GM21526 (cell line): ENCODE measurements around the gene SMIM35.

Experiments used
- ATAC-seq: cut with Tn5 transposase; IDR thresholded peaks from one replicate; pipeline ENCODE4 v1.9.1; 2021; ENCODE audit warnings: moderate library complexity; ENCODE audit not compliant: unreplicated experiment, low FRiP score

Gene SMIM35

GRCh38 chr11:117970400-117971024 is 116.3 kb downstream of the SMIM35 start:
- no peak for ATAC-seq

GRCh38 chr11:117969160-117969991 is 117.4 kb downstream of the SMIM35 start:
- ATAC-seq, result no peak

DNA sequence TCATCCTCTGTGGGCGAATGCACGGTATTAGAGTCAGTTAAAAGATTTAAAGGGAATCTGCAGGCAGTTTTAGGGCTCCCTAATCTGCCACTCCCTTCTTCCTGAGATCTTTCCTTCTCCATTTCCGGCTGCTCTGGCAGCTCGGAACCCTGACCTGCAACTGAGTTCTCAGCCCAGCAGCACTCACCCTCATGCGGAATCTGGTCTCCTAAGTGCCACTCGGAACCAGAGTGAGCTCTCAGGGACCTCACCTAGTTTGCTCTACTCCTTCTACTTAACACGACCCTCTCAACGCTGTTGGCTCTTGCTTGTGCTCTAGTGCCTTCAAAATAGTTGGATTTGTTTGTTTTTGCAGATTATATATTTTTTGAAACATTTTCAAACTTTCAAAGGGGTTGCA is 119.9 kb downstream of the SMIM35 start:
- ATAC-seq, result no peak

GRCh38 chr11:117962826-117963225 is 123.9 kb downstream of the SMIM35 start:
- no peak for ATAC-seq

- ATAC-seq, result no peak
Measured at GRCh38 chr11:117961896-117962295, 124.9 kb downstream of the SMIM35 start.

DNA sequence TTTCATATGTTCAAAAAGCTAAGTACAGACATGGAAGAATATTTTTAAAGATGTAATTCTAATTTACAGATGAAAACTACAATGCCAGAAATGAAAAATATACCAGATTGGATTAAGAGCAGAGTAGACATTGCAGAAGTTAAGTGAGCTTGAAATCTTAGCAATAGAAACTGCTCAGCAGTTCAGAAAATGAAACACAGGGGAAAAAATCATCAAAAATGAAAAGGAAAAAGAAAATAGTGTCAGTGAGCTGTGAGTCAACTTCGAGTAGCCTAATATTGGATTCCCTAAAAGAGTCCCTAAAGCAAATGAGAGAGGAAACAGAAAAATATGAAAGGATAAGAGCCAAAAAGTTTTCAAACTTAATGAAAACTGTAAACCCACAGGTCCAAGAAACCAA is 126.4 kb downstream of the SMIM35 start:
- no peak for ATAC-seq

- ATAC-seq, result no peak
Measured at GRCh38 chr11:117959438-117960149, 127.2 kb downstream of the SMIM35 start.

DNA sequence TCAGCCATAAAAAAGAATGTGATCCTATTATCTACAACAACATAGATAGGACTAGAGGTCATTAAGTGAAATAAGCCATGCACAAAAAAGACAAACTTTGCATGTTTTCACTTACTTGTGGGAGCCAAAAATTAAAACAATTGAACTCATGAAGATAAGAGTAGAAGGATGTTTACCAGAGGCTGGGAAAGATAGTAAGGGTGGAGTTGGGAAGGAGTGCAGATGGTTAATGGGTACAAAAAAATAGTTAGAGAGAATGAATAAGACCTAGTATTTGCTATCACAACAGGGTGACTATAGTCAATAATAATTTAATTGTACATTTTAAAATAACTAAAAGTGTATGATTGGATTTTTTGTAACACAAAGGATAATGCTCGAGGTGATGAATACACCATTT is 127.8 kb downstream of the SMIM35 start:
- ATAC-seq, result no peak
